Hepatocyte (in vitro differentiated cells): ENCODE measurements around the gene KIF11. TPM values are rescaled to one million over a fixed set of nuclear protein-coding genes. Genes with fewer than 3 reads are reported as not detected.
"Not testable (repeated sequence)": the region's sequence is repeated elsewhere in the genome, so short reads cannot be mapped to it uniquely, and the experiment has no call there.

ENCODE experiments used
- DNase-seq: peaks from one replicate; pipeline ENCODE4 v3.0.0-alpha.2; 2016; ENCODE audit warnings: low spot score
- H2AFZ ChIP-seq: fragments of 200-600 bp; sonication (generic); 2 replicates; pipeline ENCODE4 v1.6.0; 2016; ENCODE audit warnings: antibody characterized with exemption, mild to moderate bottlenecking
- H3K27ac ChIP-seq: fragments of 200-600 bp; sonication (generic); 2 replicates; pipeline ENCODE4 v1.5.1; 2016; ENCODE audit warnings: mild to moderate bottlenecking
- H3K27me3 ChIP-seq: fragments of 200-600 bp; sonication (generic); 2 replicates; pipeline ENCODE4 v1.6.1; 2016
- H3K36me3 ChIP-seq: fragments of 200-600 bp; sonication (generic); replicated peaks from 2 replicates; pipeline ENCODE4 v1.5.1; 2016; ENCODE audit warnings: low read depth; ENCODE audit not compliant: insufficient read depth
- H3K4me1 ChIP-seq: fragments of 200-600 bp; sonication (generic); 2 replicates; pipeline ENCODE4 v1.5.1; 2016; ENCODE audit warnings: mild to moderate bottlenecking, moderate library complexity; ENCODE audit not compliant: insufficient read depth
- H3K4me2 ChIP-seq: fragments of 200-600 bp; sonication (generic); 2 replicates; pipeline ENCODE4 v1.6.0; 2016
- H3K4me3 ChIP-seq: fragments of 200-600 bp; sonication (generic); 2 replicates; pipeline ENCODE4 v1.5.1; 2016; ENCODE audit warnings: mild to moderate bottlenecking
- H3K79me2 ChIP-seq: fragments of 200-600 bp; sonication (generic); 2 replicates; pipeline ENCODE4 v1.6.0; 2017; ENCODE audit warnings: mild to moderate bottlenecking
- H3K9me2 ChIP-seq: fragments of 200-600 bp; sonication (generic); replicated peaks from 2 replicates; pipeline ENCODE4 v1.6.0; 2017; ENCODE audit warnings: mild to moderate bottlenecking; ENCODE audit not compliant: insufficient read depth
- H3K9me3 ChIP-seq: fragments of 200-600 bp; sonication (generic); 2 replicates; pipeline ENCODE4 v1.5.1; 2016; ENCODE audit warnings: low read depth, mild to moderate bottlenecking
- H4K20me1 ChIP-seq: fragments of 200-600 bp; sonication (generic); 2 replicates; pipeline ENCODE4 v1.6.0; 2016; ENCODE audit warnings: mild to moderate bottlenecking; ENCODE audit not compliant: insufficient read depth, poor library complexity, severe bottlenecking
- EZH2 ChIP-seq: fragments of 200-600 bp; sonication (generic); IDR thresholded peaks from 2 replicates; pipeline ENCODE4 v1.6.1; 2016; ENCODE audit warnings: antibody characterized with exemption, mild to moderate bottlenecking, borderline replicate concordance
- EZH2phosphoT487 ChIP-seq: fragments of 200-600 bp; sonication (generic); IDR thresholded peaks from one replicate; pipeline ENCODE4 v1.6.1; 2018; ENCODE audit warnings: antibody characterized with exemption, mild to moderate bottlenecking, low read depth, moderate library complexity; ENCODE audit not compliant: unreplicated experiment, severe bottlenecking
- WGBS: methylation state at CpG from one replicate; pipeline ENCODE4 v1.1.6; 2016; ENCODE audit warnings: low lambda C conversion rate; ENCODE audit errors: missing lambda C conversion rate; 5-methylcytosine and 5-hydroxymethylcytosine counted together
- polyA plus RNA-seq: library from polyadenylated mRNA; unstranded; fragments of >200 nt; fragmentation: Nextera tagmentation; extraction: Ambion mirVana; gene quantifications from 2 replicates; pipeline ENCODE4 v1.2.1, GENCODE V29; 2016
- total RNA-seq: library from RNA; depleted of rRNA; stranded (reverse); fragments of >200 nt; gene quantifications from 2 replicates; pipeline ENCODE4 v1.2.3, GENCODE V29; 2014
- TF ChIP-seq, protein P1 (sequence below): fragments of 200-600 bp; sonication (generic); IDR thresholded peaks from 2 replicates; pipeline ENCODE4 v1.5.1; 2016; ENCODE audit warnings: antibody characterized with exemption, mild to moderate bottlenecking; ENCODE audit not compliant: poor library complexity

Gene KIF11
- total and polyA plus RNA-seq, 2 experiments from 2014 or later, result 3.2 to 9.2 TPM

DNA sequence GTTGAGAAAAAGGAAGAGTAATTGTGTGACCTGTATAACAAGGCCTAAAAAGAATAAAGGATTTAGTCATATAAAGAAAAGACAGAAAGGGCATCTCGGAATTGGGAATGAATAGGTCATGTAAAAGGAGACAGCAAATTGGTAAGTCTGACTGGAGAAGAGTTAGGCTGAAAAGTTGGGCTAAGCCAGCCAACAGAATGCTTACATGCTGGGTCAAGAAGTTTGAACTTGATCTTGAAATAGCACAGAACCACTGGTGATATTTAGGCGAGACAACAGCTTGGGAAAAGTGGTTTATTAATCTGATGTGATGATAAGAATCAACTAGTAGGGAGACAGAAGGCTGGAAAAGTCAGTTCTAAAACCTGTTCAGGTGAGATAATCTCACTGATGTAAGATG, 23.9 kb upstream of the KIF11 start:
- TF ChIP-seq EZH2phosphoT487 (no peak), EZH2 (no peak)
- TF ChIP-seq, protein P1, sequence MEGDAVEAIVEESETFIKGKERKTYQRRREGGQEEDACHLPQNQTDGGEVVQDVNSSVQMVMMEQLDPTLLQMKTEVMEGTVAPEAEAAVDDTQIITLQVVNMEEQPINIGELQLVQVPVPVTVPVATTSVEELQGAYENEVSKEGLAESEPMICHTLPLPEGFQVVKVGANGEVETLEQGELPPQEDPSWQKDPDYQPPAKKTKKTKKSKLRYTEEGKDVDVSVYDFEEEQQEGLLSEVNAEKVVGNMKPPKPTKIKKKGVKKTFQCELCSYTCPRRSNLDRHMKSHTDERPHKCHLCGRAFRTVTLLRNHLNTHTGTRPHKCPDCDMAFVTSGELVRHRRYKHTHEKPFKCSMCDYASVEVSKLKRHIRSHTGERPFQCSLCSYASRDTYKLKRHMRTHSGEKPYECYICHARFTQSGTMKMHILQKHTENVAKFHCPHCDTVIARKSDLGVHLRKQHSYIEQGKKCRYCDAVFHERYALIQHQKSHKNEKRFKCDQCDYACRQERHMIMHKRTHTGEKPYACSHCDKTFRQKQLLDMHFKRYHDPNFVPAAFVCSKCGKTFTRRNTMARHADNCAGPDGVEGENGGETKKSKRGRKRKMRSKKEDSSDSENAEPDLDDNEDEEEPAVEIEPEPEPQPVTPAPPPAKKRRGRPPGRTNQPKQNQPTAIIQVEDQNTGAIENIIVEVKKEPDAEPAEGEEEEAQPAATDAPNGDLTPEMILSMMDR, result no peak
- H3K27me3 ChIP-seq, result no peaks in the 10 kb centered on the region
- peaks cover 4% of the 10 kb centered on the region for H4K20me1 ChIP-seq
- 86% methylated on average over 2 of the region's 2 CpGs for whole genome bisulfite sequencing
- no peaks in the 10 kb centered on the region for H3K9me3 ChIP-seq
- no peak for DNase-seq
- no peak overlapping the region for H3K27ac ChIP-seq
- no peak overlapping the region for H2AFZ ChIP-seq
- no peaks in the 10 kb centered on the region for H3K9me2 ChIP-seq
- H3K36me3 ChIP-seq, result no peaks in the 10 kb centered on the region
- no peak overlapping the region for H3K4me3 ChIP-seq
- peaks cover 91% of the 10 kb centered on the region for H3K79me2 ChIP-seq
- no peak overlapping the region for H3K4me2 ChIP-seq
- H3K4me1 ChIP-seq, result peaks cover 8% of the 10 kb centered on the region

DNA sequence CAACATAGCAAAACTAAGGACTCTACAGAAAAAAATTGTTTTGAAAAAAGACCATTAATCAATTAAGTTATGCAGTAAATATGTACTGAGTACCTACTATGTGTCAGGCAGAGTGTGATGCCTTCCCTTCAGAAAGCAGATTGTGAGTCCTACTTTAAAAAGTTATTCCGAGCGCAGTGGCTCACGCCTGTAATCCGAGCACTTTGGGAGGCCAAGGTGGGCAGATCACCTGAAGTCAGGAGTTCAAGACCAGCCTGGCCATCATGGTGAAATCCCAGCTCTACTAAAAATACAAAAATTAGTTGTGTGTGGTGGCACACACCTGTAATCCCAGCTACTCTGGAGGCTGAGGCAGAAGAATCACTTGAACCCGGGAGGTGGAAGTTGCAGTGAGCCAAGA, 23.3 kb upstream of the KIF11 start:
- 95% methylated on average over 5 of the region's 5 CpGs for WGBS
- H3K9me2 ChIP-seq, H2AFZ ChIP-seq, H3K27me3 ChIP-seq, H3K9me3 ChIP-seq, H3K36me3 ChIP-seq, H3K4me2 ChIP-seq, H3K4me1 ChIP-seq, H4K20me1 ChIP-seq, DNase-seq, H3K27ac ChIP-seq, H3K4me3 ChIP-seq: not testable (repeated sequence)
- peaks cover 87% of the 10 kb centered on the region for H3K79me2 ChIP-seq

DNA sequence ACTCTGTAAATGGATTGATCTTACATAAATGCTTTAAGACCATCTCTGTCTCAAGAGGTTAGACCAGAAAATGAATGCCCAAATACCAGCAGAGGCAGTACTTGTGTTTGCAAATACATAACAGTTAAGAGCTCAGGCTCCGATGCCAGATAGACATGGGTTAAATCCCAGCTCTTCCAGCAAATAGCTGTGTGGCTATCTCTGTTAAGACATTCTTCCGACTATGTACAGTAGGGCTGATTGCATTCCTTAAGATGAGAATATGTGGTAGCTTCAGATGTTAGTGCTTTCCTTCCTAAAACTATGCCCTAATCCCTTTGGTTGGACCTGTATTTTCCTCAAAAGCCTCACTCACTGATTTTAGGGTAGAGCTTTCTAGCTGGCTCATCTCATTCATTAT, 21.3 kb upstream of the KIF11 start:
- Histone ChIP-seq H3K4me3 (no peak overlapping the region), H2AFZ (no peak overlapping the region), H3K27me3 (no peaks in the 10 kb centered on the region), H3K4me2 (peak overlapping the region; percentile 89), H3K36me3 (no peaks in the 10 kb centered on the region), H4K20me1 (peaks cover 4% of the 10 kb centered on the region), H3K9me2 (no peaks in the 10 kb centered on the region), H3K4me1 (peaks cover 8% of the 10 kb centered on the region), H3K27ac (no peak overlapping the region), H3K9me3 (no peaks in the 10 kb centered on the region), H3K79me2 (peaks cover 68% of the 10 kb centered on the region)
- DNase-seq, result no peak
- WGBS, result 25% methylated on average over 2 of the region's 2 CpGs
- TF ChIP-seq EZH2, result no peak
- TF ChIP-seq EZH2phosphoT487, result no peak
- TF ChIP-seq, protein P1, result no peak

DNA sequence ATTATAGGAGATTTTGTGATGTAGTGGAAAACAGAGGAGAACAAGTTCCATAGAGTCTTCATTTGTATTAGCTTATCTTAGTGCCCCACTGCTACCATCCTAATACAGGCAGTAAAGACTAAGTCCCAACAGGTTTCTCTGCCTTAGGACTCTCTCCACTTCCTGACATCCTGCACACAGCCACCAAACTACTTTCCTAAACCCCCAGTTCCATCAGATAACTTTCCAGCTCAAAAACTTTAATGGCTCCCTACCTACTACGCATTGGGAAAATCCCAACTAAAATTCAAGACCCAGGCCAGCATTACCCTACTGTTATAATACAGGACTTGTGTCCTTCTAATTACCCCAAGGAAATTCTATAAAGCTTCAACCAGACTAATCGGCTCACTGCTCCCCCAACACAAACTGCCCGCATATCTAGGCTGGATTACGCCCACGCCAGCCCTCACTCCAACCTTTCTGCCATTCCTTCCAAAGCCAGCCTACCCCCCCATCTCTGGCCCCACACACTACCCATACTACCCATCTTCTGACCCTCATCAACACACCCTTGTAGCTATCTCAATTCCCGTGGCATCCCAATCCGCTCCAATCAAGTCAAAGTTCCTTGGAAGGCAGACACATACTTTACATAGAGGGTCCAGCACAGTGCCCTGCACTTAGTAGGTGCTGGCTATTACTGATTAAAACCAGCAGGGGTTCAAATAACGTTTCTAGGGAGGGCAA, 20.4 kb upstream of the KIF11 start:
- Histone ChIP-seq H3K4me3 (peak overlapping the region; percentile 94), H3K4me2 (peak overlapping the region; percentile 89), H3K27me3 (no peaks in the 10 kb centered on the region), H3K4me1 (peaks cover 8% of the 10 kb centered on the region), H3K36me3 (no peaks in the 10 kb centered on the region), H3K27ac (peak overlapping the region; percentile 97), H3K79me2 (peaks cover 59% of the 10 kb centered on the region), H3K9me3 (no peaks in the 10 kb centered on the region), H2AFZ (peak overlapping the region; percentile 99), H3K9me2 (no peaks in the 10 kb centered on the region), H4K20me1 (peaks cover 4% of the 10 kb centered on the region)
- TF ChIP-seq, protein P1, result no peak
- TF ChIP-seq EZH2phosphoT487, result no peak
- no peak for TF ChIP-seq EZH2
- WGBS, result 45% methylated on average over 8 of the region's 8 CpGs
- DNase-seq, result peak; percentile 10
